Superior temporal gyrus (tissue), 1 donor: Measurements from ENCODE around the gene NPAS4.
"Not testable (repeated sequence)": the region's sequence is repeated elsewhere in the genome, so short reads cannot be mapped to it uniquely, and the experiment has no call there.

Source experiments
- DNase-seq: peaks from one replicate; pipeline ENCODE4 v3.0.0-alpha.2; 2016; ENCODE audit errors: extremely low spot score

Gene NPAS4

GRCh38 chr11:66417000-66417399 lies 3.8 kb upstream of the NPAS4 start:
- peak; percentile 76 for DNase-seq

DNA sequence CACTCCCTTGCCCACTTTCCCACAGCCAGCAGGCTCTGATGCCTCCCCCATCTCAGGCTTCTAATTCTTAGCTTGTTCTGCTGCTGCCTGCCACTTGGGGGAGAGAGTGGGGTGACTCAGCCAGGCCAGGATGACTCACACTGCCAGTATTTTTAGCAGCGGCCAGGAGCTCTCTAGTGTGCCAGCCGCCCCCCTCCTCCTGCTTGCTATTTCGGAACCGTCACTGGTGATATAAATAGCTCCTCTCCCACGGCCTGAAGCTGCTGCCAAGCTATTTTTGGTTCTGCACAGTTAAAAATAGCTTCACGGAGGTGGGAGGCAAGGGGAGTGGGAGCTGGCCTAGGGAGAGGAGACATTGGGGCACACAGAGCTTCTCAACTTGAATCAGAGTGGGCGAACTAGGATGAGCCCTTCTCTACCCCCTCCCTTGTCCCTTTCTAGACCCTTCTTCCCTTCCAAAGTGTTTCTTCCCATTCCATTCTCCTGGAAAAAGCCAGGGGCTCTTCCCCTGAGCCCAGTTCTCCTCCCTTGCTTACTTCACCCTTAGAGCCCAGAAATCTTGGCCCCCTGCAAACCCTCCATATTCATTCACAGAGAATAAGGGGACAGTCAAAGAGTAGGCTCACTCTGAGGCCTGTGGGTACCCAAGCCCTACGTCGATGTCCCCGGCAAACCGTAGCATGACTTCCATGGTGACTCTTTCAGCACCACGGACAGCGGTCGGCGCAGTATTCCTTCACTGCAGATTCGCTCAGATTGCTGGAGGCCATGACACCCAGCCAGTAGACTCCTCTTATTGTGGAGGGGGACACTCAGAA lies 2.5 kb upstream of the NPAS4 start:
- peak; percentile 71 for DNase-seq

- no peak for DNase-seq
These were observed 1.9 kb upstream of the NPAS4 start for GRCh38 chr11:66418986-66419308.

GRCh38 chr11:66419825-66420224 lies 1.0 kb upstream of the NPAS4 start:
- no peak for DNase-seq

DNA sequence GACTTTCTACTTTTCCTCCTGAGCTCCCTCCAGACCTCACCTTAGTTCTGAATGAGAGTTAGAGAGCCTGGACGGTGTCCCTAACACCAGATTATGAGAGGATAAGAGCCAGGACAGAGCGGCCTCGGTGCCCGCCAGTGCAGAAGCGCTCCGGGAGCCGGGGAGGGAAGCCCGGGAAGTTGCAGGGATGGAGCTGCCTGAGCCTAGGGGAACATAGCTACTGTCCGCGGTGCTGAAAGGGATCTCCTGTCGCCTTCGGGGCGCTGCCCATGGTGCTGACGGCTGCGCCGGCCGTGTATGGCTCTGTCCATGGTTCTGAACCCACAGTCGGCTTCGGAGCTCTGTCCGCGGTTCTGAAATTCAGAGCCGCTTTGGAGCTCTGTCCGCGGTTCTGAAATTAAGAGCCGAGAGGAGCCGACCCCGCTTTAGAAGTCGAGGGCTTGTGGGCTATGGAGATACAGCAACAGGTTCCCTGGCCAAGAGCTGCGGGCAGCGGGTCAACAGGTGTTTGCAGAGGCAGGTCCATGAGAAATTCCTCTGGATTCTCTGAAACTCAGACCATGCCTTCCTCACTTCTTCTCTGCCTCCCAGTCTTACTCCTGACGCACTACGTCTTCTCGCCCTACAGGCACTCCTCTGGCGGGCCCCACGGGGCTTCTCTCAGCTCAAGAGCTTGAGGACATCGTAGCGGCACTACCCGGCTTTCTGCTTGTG lies 814 bp downstream of the NPAS4 start:
- DNase-seq: peak; percentile 87

DNA sequence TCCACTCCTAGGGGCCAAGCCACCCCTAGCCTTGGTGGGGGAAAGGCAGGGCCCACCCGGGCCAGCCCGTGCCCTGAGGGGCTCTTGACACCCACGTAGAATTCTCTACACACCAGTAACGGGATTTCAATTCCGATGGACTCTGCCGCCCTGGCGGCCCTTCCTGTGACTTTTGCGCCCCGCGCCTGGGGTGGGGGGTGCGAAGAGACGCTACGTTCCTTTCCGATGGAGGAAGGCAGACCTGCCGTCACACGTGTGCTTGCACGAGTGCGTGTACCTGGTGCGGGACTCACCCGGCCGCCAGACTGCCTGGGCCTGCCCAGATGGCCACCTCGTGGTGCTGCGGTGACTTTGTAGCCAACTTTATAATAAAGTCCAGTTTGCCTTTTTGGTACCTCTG lies 5.5 kb downstream of the NPAS4 start:
- no peak for DNase-seq

DNA sequence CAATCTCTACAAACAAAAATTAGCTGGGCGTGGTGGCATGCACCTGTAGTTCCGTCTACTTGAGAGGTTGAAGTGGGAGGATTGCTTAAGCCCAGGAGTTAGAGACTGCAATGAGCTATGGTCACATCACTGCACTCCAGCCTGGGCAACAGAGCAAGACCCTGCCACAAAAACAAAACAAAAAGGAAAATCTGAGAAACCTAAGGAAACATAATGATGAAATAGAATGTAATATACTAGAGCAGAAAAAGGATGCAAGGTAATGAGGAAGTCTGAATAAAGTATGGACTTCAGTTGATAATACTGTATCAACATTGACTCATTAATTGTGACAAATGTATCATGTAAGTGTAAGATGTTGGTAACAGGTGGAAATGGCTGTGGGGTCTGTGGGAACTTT lies 8.1 kb downstream of the NPAS4 start:
- DNase-seq: no peak

GRCh38 chr11:66429983-66430602 lies 9.3 kb downstream of the NPAS4 start:
- peak; percentile 86 for DNase-seq

DNA sequence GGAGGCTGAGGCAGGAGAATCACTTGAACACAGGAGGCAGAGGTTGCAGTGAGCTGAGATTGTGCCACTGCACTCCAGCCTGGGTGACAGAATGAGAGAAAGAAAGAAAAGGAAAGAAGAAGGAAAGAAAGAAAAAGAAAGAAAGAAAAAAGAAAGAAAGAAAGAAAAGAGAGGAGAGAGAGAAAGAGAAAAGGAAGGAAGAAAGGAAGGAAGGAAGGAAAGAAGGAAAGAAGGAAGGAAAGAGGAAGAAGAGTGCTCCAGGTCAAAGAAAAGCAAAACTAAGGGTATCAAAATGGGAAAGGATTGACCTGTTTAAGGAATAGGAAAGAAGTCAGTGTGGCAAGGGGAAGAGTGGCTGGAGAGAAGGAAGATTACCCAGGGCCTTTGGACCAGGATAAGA lies 10.5 kb downstream of the NPAS4 start:
- not testable (repeated sequence) for DNase-seq

GRCh38 chr11:66431871-66432329 lies 11.1 kb downstream of the NPAS4 start:
- not testable (repeated sequence) for DNase-seq

DNA sequence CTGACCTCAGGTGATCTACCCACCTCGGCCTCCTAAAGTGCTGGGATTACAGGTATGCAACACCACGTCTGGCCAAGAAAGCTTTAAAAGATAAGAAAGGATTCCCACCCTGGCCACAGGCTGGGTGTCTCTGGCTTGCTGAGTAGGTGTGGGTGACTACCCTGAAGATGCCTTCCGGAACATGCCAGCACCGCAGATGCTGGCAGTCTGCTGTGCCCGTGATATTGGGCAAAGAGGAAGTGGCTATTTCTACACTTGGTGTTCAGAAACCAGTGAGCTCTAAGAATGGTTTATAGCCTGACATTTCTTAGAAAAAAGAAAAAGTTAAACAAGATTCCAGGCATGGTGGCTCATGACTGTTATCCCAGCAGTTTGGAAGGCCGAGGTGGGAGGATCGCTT lies 11.8 kb downstream of the NPAS4 start:
- no peak for DNase-seq

- DNase-seq: no peak
These were observed 17.2 kb downstream of the NPAS4 start for GRCh38 chr11:66437979-66438503.

- peak; percentile 98 for DNase-seq
These were observed 17.9 kb downstream of the NPAS4 start, which contains the start of gene MRPL11 for GRCh38 chr11:66438504-66439466. Gene MRPL11 (minus strand): TSS chr11:66438848. CDS start chr11:66438754, 94 bp downstream.

GRCh38 chr11:66440101-66440939 lies 19.5 kb downstream of the NPAS4 start:
- DNase-seq: not testable (repeated sequence)

- DNase-seq: not testable (repeated sequence)
These were observed 20.1 kb downstream of the NPAS4 start for GRCh38 chr11:66440940-66441282.

DNA sequence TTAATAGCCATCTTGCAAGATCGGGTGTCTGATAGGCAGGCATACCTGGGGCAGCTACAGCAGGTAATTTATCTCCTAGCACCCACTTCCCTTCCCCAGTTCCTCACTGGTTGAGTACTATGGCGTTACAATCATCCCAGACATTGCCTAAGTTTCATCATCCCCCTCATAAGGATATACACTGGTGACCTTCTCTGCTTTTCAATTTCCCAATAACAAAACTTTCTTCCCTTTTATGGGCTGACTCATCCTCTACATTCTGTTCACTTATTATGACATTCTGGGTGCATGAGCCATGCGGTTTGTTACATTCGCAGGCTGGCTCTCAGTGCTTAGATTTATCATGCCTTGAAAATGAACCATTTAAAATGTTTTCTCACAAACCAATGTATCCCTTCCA lies 22.8 kb downstream of the NPAS4 start:
- DNase-seq: no peak

GRCh38 chr11:66447012-66447411 lies 26.2 kb downstream of the NPAS4 start:
- DNase-seq: no peak

GRCh38 chr11:66448523-66448922 lies 27.7 kb downstream of the NPAS4 start:
- DNase-seq: no peak

- no peak for DNase-seq
These were observed 29.7 kb downstream of the NPAS4 start for GRCh38 chr11:66450560-66450959.

GRCh38 chr11:66451663-66452062 lies 30.8 kb downstream of the NPAS4 start:
- no peak for DNase-seq
